ENCODE measurements around the gene DIO3.

DIO3 gene

GRCh38 chr14:101535232-101535631 is 26.1 kb upstream of the DIO3 start:
- Mint-ChIP-seq H3K36me3 (ENCODE audit: low read depth) (no peaks in the 10 kb centered on the region), H3K27me3 (no peaks in the 10 kb centered on the region), H3K4me1 (ENCODE audit: low read depth) (peaks cover 18% of the 10 kb centered on the region), H3K4me3 (no peak overlapping the region), H3K9me3 (no peaks in the 10 kb centered on the region), H3K27ac (no peak overlapping the region)
- no peak for DNase-seq

DNA sequence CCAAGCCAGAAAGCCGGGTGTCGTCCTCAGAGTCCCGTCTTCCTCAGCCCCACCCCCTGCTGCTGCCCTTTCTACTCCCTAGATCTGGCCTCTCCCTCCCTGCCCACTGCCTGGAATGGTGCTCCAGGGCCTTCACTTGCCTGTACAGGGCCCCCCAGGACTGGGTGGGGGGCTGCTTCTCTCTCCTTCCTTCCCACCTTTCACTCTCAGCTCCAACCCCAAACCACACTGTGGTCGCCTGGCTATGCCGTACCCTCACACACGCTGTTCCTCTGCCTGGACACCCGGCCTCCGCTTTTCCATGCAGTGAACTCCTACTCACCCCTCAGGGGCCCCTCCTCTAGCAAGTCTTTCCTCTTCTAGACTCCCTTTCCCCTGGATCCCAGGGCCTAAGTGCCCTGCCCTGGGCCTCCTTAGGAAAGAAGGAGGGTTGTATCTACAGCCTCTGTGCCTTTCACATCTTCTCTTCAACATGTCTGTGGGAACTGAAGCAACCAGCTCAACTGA is 25.5 kb upstream of the DIO3 start:
- no peaks in the 10 kb centered on the region for H3K36me3 Mint-ChIP-seq (ENCODE audit: low read depth)
- DNase-seq = no peak
- peaks cover 16% of the 10 kb centered on the region for H3K4me1 Mint-ChIP-seq (ENCODE audit: low read depth)
- H3K27ac Mint-ChIP-seq = no peak overlapping the region
- H3K9me3 Mint-ChIP-seq = no peaks in the 10 kb centered on the region
- H3K27me3 Mint-ChIP-seq = no peaks in the 10 kb centered on the region
- no peak overlapping the region for H3K4me3 Mint-ChIP-seq

GRCh38 chr14:101537286-101537685 is 24.0 kb upstream of the DIO3 start:
- Mint-ChIP-seq H3K36me3 (ENCODE audit: low read depth) (no peaks in the 10 kb centered on the region), H3K4me3 (no peak overlapping the region), H3K4me1 (ENCODE audit: low read depth) (peaks cover 16% of the 10 kb centered on the region), H3K27me3 (no peaks in the 10 kb centered on the region), H3K9me3 (no peaks in the 10 kb centered on the region), H3K27ac (no peak overlapping the region)
- DNase-seq = no peak

- Mint-ChIP-seq H3K9me3 (peaks cover 3% of the 10 kb centered on the region), H3K4me3 (no peak overlapping the region), H3K27ac (no peak overlapping the region), H3K36me3 (ENCODE audit: low read depth) (no peaks in the 10 kb centered on the region), H3K4me1 (ENCODE audit: low read depth) (peaks cover 16% of the 10 kb centered on the region), H3K27me3 (no peaks in the 10 kb centered on the region)
- no peak for DNase-seq
Measured at GRCh38 chr14:101538878-101539277, 22.4 kb upstream of the DIO3 start.

- Mint-ChIP-seq H3K27me3 (no peaks in the 10 kb centered on the region), H3K4me3 (no peak overlapping the region), H3K36me3 (ENCODE audit: low read depth) (no peaks in the 10 kb centered on the region), H3K9me3 (peaks cover 7% of the 10 kb centered on the region), H3K4me1 (ENCODE audit: low read depth) (peaks cover 12% of the 10 kb centered on the region), H3K27ac (no peak overlapping the region)
- no peak for DNase-seq
Measured at GRCh38 chr14:101539880-101540279, 21.4 kb upstream of the DIO3 start.

- Mint-ChIP-seq H3K27me3 (no peaks in the 10 kb centered on the region), H3K27ac (no peak overlapping the region), H3K4me1 (ENCODE audit: low read depth) (peaks cover 3% of the 10 kb centered on the region), H3K36me3 (ENCODE audit: low read depth) (no peaks in the 10 kb centered on the region), H3K9me3 (peaks cover 7% of the 10 kb centered on the region), H3K4me3 (no peak overlapping the region)
- no peak for DNase-seq
Measured at GRCh38 chr14:101540481-101541462, 20.5 kb upstream of the DIO3 start.

- Mint-ChIP-seq H3K4me3 (no peak overlapping the region), H3K36me3 (ENCODE audit: low read depth) (no peaks in the 10 kb centered on the region), H3K27me3 (no peaks in the 10 kb centered on the region), H3K4me1 (ENCODE audit: low read depth) (no peaks in the 10 kb centered on the region), H3K27ac (no peak overlapping the region), H3K9me3 (peaks cover 7% of the 10 kb centered on the region)
- DNase-seq = no peak
Measured at GRCh38 chr14:101542391-101542790, 18.9 kb upstream of the DIO3 start.

DNA sequence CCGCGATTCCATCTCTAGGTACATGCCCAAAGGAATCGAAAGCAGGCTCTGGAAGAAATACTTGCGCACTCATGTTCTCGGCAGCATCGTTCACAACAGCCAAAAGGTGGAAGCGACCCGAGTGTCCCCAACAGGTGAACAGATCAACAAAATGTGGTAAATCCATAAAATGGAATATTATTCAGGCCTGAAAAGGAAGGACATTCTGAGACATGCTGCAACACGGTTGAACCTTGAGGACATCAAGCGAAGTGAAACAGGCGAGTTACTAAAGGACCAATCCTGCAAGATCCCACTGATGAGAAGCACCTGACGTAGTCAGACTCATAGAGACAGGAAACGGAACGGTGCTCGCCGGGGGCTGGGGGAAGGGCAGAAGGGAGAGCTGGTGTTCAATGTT is 17.5 kb upstream of the DIO3 start:
- no peaks in the 10 kb centered on the region for H3K36me3 Mint-ChIP-seq (ENCODE audit: low read depth)
- peaks cover 7% of the 10 kb centered on the region for H3K9me3 Mint-ChIP-seq
- H3K4me3 Mint-ChIP-seq = no peak overlapping the region
- no peak overlapping the region for H3K27ac Mint-ChIP-seq
- no peak for DNase-seq
- H3K4me1 Mint-ChIP-seq (ENCODE audit: low read depth) = no peaks in the 10 kb centered on the region
- H3K27me3 Mint-ChIP-seq = no peaks in the 10 kb centered on the region

DNA sequence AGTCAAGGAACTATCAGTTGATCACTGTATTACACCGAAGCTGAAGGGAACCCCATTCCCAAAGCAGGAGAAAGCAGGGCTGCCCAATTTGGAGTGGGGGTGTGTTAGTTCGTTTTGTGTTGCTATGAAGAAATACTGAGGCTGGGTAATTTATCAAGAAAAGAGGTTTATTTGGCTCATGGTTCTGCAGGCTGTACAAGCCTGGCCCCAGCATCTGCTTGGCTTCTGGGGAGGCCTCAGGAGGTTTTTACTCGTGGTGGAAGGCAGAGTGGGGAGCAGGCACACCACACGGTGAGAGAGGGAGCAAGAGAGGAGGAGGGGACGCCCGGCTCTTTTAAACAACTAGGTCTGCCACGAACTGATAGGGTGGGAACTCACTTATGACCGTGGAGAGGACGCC is 16.7 kb upstream of the DIO3 start:
- no peaks in the 10 kb centered on the region for H3K27me3 Mint-ChIP-seq
- no peak overlapping the region for H3K4me3 Mint-ChIP-seq
- H3K36me3 Mint-ChIP-seq (ENCODE audit: low read depth) = no peaks in the 10 kb centered on the region

DNA sequence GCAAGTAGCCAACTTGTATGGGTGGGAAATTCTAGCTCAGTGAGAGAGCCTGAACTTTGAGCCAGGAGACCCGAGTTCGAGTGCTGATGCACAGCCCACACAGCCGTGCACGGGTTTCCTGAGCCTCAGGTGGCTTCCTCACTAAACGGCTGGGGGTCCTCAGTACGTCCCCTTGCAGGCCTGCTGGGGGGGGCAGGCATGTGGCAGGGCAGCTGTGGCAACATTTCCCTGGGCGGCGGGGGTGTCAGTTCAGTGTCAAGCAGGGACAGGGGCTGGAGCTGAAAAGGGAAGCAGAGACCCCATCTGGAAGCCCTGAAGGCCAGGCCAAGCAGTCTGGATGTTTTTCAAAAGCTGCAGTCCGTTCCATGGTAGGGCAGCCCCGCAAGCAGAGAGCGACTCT is 14.6 kb upstream of the DIO3 start:
- Mint-ChIP-seq H3K36me3 (ENCODE audit: low read depth) (no peaks in the 10 kb centered on the region), H3K4me1 (ENCODE audit: low read depth) (no peaks in the 10 kb centered on the region), H3K27ac (no peak overlapping the region), H3K27me3 (no peaks in the 10 kb centered on the region), H3K4me3 (no peak overlapping the region), H3K9me3 (peaks cover 7% of the 10 kb centered on the region)
- no peak for DNase-seq

More for the DNA sequence above, 16.7 kb upstream of the DIO3 start:
- Mint-ChIP-seq H3K27ac (no peak overlapping the region), H3K9me3 (peaks cover 7% of the 10 kb centered on the region), H3K4me1 (ENCODE audit: low read depth) (no peaks in the 10 kb centered on the region)
- DNase-seq = no peak

- Mint-ChIP-seq H3K27ac (no peak overlapping the region), H3K36me3 (ENCODE audit: low read depth) (no peaks in the 10 kb centered on the region), H3K9me3 (peaks cover 7% of the 10 kb centered on the region), H3K4me3 (no peak overlapping the region), H3K4me1 (ENCODE audit: low read depth) (no peaks in the 10 kb centered on the region), H3K27me3 (no peaks in the 10 kb centered on the region)
- DNase-seq = no peak
Measured at GRCh38 chr14:101547107-101547738, 14.1 kb upstream of the DIO3 start.

DNA sequence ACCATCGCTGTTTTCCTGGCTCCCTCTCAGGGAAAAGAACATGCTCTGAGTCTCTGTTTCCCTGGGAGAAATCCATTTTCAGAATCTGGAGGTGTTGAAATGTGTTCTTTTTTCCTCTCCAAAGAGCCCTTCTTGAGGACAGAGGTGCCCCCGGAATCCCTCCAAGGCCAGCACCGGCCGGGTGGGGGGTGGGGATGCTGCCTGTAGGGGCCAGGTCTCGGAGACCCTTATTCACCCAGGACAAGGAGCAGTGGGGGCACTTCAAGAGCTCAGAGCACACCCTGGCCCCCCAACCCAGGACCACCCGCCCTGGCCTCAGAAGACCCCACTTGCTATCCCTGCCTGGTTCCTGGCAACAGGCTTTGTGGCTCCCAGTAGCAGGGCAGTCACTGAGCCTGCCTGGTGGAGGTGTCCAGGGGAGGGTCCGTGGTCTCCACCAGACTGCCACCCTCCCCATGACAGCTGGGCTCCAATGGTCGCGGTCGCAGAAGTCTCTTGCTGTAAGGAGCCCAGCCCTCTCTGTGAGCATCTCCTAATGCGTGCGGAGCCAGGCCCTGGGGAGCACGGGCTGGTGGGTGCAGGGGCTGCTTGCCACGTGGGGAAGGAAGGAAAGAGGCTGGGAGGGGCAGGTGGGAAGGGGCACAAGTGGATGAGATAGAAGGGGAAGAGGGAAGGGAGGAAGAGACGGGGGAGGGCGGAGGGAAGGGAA is 13.2 kb upstream of the DIO3 start:
- peaks cover 7% of the 10 kb centered on the region for H3K9me3 Mint-ChIP-seq

GRCh38 chr14:101548710-101549109 is 12.6 kb upstream of the DIO3 start:
- Mint-ChIP-seq H3K9me3 (peaks cover 6% of the 10 kb centered on the region), H3K4me3 (no peak overlapping the region), H3K36me3 (ENCODE audit: low read depth) (no peaks in the 10 kb centered on the region), H3K27ac (no peak overlapping the region), H3K27me3 (peaks cover 2% of the 10 kb centered on the region), H3K4me1 (ENCODE audit: low read depth) (no peaks in the 10 kb centered on the region)
- DNase-seq = no peak

More for the DNA sequence above, 13.2 kb upstream of the DIO3 start:
- Mint-ChIP-seq H3K4me3 (no peak overlapping the region), H3K27me3 (no peaks in the 10 kb centered on the region), H3K27ac (no peak overlapping the region), H3K4me1 (ENCODE audit: low read depth) (no peaks in the 10 kb centered on the region), H3K36me3 (ENCODE audit: low read depth) (no peaks in the 10 kb centered on the region)
- no peak for DNase-seq

- no peak for DNase-seq
- no peak overlapping the region for H3K27ac Mint-ChIP-seq
- H3K27me3 Mint-ChIP-seq = peaks cover 2% of the 10 kb centered on the region
- no peaks in the 10 kb centered on the region for H3K36me3 Mint-ChIP-seq (ENCODE audit: low read depth)
- no peaks in the 10 kb centered on the region for H3K4me1 Mint-ChIP-seq (ENCODE audit: low read depth)
- no peak overlapping the region for H3K4me3 Mint-ChIP-seq
- peaks cover 2% of the 10 kb centered on the region for H3K9me3 Mint-ChIP-seq
Measured at GRCh38 chr14:101549154-101549553, 12.1 kb upstream of the DIO3 start.
